ENCODE data around the gene HSD17B2.

Gene HSD17B2

DNA sequence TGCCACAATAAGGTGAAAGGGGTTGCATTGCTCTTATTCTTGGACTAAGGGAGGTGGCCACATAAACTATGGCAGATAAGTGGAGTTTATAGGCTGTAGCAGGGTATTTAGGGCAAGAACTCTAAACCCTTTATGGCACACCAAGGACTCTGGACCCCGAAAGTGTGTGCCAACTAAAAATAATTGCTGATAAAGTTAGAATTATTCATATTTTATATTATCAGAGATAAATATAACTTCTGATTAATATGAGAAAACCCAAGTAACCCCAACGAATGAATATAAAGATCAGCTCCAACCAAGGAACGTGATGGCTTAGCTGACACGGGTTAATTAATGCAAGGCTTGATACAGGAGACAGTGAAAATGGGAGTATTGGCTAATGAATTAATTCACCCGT lies 15.0 kb upstream of the HSD17B2 start:
- no peak for DNase-seq

DNA sequence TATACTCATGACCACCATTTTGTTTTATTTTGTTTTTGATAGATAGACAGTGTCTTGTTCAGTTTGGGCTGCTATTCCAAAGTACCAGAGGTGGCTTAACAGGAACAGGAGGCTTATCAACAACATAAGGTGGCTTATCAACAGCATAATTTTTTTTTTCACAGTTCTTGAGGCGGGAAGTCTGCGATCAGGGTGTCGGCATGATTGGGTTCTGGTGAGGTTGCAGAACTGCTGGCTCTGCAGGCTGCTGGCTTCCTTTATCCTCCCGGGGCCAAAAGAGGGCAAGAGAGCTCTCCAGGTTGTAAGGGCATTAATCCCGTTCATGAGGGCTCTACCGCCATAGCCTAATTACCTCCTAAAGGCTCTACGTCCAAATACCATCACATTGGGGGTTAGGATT lies 11.8 kb upstream of the HSD17B2 start:
- no peak for DNase-seq

DNA sequence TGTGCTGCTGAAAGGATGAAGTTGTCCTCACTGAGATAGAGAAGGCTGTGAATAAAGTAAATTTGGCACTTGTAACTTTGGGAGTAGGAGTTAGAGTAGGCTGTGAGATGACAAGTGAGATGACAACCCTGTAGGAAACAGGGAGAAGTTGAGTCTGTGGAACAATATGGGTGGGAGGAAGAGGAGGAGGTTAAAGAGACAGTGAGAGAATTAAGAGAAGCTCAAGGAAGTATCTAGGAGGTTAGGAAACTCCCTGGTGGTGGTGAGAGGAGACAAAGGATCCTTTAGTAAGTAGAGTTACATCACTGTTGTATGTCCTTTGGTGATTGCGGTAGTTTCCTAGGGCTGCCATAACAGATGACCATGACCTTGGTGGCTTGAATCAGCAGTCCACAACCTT lies 10.7 kb upstream of the HSD17B2 start:
- no peak for DNase-seq

DNA sequence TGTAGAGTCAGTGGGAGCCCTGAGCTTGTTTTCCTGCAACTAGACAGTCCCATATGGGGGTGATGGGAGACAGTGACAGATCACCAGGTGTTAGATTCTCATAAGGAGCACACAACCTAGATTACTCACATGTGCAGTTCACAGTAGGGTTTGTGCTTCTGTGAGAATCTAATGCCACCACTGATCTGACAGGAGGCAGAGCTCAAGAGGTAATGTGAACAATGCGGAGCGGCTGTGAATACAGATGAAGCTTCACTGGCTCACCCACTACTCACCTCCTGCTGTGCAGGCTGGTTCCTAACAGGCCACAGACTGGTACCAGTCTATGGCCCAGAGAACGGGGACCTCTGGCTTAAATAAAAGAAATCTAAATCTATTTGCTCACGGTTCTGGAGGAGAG lies 10.2 kb upstream of the HSD17B2 start:
- DNase-seq, result no peak

DNA sequence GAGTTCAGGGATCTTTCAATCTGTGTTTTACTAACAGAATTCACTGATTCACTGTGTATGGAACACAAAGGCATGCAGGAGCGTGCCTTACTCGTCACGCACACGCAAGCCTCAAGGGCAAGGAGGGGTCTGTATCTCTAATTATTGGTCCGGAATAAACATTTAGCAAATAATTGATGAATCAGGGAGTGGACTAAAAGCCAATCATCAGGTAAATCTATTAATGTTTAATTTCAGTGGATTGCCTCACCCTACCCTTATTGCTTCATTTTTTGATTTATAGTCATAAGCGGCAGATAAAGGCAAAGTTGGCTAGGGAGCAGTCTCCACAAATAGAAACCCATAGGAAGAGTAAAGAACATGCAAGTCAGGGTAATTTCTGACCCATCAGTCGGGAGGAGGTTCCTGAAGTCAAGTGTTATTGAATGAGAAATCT lies 7.4 kb upstream of the HSD17B2 start:
- DNase-seq, result no peak

DNA sequence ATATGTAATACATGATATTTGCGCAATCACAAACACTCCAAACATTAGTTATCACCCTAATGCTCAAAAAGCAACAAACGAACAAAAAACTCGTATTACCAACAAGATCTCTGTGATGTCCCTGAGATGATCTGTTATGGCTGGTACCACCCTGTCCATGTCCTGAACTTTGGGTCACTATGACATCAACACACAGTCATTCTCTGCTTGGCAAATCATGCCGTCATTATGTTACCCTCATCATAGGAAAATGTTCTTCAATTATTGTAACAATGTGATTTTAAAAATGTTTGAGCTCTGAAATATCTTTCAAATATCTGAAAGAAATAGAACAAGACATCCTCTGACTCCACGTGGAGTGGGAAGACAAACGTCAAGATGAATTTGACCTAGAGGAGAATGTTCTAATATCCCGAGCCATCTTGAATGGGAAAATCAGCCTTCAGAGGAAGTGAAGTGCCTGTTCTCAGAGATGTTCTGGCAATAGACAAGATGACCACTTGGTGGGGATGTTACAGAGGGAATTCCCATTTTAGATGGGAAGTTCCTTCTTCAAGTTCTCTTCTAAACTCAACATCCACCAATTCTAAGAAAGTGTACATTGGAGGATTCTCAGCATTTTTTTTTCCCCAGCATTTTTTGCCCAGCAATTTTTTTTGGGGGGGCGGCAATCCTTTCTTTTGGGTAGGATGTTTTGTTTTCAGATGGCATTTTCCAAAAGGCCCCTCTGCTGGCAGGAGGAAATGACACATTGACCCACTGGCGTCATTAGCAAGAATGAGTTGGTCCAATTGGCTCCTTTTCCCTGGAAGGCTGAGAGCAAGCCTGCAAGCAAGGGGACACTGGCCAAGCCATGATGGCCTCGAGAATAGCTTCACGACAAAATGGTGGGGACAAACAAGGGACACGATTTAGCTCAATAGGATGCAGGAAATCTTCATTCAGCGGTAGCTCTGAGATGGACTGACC lies 3.7 kb upstream of the HSD17B2 start:
- no peak for DNase-seq

DNA sequence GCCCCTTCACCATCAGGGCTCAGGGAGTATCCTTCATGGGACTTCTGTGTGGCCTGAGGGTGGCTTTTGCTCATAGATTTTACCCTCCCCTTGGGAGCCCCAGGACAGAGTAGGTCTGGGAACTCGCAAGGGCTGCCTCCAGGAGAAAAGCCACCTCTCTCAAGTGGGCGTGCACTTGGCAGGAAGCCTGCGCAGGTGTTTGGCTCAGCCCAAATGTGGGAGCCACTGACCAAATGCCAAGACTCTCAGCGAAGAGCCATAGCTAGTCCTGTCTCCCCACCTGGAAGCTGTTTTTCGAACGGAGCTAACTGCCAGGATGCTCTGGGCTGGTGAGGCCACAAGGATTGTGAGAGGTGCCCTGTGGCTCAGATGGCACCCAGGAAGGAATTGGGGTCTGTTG lies 2.0 kb upstream of the HSD17B2 start:
- DNase-seq, result no peak

DNA sequence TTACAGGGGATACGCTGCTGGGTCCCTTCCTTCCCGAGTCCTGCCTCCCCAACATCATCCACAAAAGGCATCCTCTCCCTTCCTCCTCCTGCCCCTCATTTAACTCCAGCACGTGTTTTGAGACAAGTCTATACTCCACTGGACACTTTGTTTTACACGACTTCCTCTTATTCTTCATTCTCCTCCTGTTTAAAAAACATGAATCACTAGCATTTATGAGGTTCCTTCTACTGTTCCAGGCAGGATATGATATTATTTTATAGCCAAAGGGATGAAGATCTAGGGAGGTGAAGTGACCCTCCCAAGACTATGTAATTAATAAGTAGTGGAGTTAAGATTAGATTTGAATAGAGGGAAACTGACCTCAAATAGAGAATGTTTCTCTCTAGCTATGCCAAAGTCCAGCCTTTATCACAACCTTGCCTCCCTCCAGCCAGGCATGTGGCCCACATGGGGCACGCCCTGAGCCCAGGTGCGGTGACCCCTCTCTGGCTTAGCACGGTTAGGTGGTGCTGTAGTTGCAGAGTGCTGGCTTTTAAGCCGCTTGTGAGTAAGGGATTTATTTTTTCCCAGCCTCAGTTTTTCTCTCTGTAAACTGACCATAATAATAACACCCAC lies 1.3 kb upstream of the HSD17B2 start:
- no peak for DNase-seq

DNA sequence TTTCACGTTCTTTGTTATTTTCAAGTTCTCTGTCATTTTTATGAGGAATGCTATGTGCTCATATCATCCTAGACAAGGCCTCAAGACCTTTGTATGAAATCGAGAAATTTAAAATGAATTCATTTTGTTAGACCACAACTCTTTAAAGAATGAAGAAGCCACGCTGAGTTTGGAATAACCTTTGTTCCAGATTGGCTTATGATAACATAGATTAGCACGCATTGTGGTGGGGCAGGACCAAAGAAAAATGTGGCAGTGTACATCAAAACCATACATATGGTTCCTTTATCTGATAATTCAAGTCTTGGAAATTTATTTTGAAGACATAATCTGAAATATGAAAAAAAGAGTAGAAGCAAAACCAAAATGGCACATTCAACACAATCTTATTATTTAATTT lies 2.2 kb downstream of the HSD17B2 start:
- DNase-seq, result no peak

DNA sequence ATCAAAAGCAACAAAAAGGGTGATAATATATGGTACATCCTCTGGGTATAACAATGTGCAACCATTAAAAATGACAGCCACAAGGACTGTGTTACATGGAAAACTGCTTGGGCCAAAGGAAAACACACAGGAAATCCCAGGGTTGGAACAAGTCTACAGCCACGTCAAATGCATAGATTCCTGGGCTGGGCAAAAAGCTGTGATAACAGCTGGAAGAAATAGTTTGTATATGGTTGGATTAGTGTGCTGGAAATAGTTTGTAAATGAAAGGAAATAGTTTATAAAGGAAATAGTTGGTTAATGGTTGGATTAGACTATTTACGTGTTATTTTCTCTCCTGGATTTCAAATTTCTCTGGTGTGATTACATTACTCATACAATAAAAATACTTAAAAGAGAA lies 2.6 kb downstream of the HSD17B2 start:
- no peak for DNase-seq

DNA sequence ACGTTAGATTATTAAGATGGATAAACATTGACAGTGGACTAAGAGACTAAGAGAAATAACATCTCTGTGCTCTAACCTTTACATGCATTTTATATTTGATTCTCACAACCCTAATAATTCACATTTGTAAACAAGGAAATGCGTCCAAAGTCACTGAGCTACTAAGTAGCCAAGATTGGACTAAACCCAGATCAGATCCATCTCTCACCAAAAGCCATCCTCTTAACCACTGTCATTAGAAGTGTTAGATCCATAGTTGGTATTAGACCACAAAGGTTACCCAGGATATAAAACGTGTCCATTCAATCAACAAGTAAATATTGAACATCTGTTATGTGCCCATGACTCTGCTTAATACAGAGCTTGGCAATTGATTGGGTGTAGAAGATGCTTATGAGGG lies 5.2 kb downstream of the HSD17B2 start:
- DNase-seq, result no peak

DNA sequence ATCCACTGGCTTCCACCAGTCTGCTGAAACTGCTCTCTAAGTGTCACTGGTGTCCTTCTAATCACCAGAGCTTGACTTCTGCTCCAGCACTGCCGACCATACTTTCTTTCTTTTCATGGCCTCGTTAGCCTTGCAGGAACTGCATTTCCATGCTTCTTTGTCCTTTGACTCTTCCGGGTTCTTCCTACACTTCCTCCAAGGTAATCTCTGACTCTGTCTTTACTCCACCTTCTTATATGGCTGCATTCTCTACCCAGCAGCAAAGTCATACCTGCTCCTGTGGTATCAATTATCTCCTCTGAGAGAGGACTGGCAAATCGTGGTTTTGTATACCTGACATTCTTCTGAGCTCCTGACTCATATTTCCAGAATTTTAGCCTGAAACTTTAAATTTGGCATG lies 6.5 kb downstream of the HSD17B2 start:
- no peak for DNase-seq

DNA sequence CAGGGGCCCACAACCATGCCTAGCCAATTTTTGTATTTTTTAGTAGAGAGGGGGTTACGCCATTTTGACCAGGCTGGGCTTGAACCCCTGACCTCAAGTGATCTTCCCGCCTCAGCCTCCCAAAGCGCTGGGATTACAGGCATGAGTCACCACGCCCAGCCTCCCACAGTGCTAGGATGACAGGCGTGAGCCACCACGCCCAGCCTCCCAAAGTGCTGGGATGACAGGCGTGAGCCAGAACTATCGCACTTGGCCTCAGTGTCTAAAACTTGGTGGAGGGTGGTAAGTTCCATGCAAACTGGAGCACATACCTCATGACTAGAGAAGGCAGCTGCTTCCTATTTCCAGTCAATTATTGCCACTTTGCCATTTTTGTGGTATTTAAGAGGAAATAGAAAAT lies 7.1 kb downstream of the HSD17B2 start:
- DNase-seq, result no peak

DNA sequence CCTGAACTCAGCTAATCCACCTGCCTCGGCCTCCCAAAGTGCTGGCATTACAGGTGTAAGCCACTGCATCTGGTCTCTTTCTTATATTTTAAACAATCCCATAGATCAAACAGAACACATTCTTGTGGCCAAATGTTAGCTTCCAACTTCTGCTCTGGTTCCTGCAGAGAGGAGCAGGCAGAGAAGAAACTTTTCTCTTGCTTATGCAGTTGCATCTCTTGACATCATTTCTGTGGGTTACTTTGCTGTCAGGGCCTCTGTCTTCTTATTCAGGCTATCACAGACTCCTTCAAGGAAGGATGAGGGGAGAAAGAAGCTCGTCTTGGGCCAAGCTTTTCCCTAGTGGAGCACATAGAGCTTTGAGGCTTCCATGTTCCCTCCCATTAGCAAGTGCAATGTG lies 7.8 kb downstream of the HSD17B2 start:
- no peak for DNase-seq

DNA sequence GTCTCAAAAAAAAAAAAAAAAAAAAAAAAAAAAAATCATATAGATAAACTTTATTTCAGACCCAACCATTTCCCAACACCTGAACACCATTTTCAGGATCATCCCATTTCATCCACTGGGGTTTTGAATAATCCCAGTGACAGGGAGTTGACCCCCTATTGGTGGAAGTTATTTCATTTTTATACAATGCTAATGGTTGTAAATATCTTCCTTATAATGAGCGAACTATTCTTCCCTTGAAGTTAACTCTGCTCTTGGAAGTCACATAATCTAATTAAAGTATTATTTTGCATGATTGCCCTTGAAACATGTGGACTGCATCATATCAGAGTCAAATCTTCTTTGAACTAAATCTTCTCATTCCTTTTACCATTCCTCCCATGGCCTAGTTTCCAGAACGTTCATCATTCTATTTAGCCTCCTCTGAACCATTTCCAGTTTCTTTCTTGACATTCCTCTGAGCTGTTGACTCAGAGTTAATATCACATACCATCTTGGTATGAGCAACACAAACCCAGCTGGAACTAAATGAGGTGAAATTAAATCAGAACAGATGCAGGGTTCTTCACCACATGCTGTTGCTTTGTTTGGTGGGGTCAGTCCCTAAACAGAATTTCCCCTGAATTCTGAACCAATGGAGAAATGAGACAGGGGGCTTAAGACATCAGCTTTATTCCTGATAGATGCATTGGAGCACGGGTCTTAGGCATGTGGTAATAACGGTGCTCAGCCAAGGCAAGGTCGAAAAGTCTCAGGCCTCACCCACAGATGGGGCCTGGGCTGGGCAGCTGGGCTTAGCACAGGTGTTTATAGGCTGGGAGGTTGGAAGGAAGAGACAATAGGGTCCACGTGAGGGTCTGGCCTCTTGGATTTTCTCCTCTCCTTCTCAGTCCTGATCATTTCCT lies 8.9 kb downstream of the HSD17B2 start:
- no peak for DNase-seq

DNA sequence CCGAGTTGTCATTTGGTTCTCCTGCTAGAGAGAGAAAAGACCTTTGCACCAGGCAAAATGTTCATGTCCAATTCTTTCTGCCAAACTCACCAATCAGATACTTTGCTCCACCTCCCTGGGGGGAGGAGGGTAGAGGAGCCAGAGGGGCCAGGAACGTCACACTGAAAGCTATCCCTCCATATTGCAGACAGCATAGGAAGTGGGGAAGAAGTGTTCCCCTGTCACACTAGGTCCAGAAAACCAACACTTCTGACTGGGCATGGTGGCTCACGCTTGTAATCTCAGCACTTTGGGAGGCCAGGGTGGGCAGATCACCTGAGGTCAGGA lies 9.5 kb downstream of the HSD17B2 start:
- no peak for DNase-seq

DNA sequence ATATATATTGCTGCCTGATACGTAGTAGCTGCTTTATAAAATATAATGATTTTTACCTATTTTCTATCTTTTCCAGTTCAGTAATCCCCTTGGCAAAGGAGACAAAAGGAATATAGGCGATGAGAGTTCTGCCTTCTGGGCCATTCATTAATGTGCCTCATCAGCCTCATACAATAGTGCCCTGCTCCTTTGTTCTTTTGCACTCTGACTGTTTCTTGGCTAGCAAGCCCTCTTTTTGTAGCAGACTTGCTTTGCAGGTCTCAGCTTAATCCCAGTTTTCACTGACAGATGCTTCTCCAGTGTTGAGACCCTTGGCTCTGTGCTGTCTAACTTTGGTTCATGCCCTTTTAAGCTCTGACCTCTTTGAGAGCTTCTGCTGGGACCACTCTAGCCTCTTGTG lies 10.4 kb downstream of the HSD17B2 start:
- DNase-seq, result no peak

DNA sequence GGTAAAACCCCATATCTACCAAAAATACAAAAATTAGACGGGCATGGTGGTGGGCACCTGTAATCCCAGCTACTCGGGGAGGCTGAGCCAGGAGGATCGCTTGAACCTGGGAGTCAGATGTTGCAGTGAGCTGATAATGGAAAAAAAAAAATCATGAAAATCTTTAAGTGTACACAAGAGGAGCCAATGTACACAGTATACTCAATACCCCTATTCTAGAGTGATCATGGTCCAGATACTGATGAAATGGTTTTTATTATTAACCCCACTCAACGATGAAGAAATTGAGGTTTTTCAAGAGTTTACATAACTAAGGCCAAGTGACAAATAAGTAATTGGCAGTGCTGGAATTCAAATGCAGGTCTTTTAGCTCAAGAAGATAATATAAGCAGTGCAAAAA lies 11.5 kb downstream of the HSD17B2 start:
- DNase-seq, result no peak

DNA sequence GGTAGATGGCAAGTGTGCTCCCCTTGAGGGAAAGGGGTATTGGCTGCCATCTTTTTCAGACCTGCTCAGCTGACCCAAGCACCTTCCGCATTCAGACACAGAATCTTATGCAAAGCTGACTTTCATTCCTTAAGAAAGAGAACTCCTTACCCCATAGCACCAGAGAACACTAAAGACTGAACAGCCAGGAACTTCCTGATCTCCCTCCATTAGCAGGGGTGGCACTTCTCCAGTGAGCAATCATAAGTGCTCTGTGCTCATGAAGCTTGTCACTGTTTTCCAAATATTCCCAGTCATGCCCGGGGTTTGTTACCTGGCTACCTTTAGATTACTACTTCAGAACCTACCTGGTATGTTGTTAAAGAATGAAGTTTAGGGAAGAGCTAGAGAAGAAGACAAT lies 11.9 kb downstream of the HSD17B2 start:
- DNase-seq, result no peak

DNA sequence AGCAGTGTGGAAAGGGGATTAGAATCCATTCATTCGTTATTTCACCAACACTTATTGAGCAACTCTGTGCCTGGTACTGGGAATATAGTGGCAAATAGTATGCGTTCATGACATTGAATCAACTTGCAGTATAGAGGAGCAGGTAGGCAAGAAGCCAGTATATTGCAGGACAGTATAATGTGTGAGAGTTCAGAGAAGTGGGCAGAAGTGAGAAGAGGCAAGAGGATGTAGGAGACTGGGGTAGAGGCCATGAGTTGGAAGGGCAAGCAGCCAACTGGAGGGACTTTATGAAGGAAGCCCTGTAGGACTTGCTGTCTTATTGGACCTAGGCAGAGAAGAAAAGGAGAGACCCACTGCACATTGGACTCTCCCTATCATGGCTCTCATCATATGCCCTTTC lies 12.3 kb downstream of the HSD17B2 start:
- DNase-seq, result no peak

DNA sequence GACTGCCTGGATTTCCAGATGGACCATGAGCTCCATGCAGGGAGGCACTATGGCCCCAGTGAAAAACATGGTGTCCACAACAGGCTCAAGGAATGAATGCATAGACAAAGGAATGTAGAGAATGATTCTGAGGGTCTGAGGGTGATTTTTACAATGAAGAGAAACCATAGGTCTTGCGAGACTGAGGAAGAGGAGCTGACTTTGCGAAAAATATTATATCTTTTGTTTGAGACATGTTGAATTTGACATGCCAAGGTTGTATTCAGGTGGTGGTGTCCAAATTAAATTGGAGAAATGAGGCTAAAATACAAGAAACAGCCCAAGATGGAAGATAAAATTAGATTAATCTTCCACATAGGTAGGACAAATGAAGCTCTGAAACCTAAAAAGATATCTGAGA lies 12.7 kb downstream of the HSD17B2 start:
- no peak for DNase-seq

DNA sequence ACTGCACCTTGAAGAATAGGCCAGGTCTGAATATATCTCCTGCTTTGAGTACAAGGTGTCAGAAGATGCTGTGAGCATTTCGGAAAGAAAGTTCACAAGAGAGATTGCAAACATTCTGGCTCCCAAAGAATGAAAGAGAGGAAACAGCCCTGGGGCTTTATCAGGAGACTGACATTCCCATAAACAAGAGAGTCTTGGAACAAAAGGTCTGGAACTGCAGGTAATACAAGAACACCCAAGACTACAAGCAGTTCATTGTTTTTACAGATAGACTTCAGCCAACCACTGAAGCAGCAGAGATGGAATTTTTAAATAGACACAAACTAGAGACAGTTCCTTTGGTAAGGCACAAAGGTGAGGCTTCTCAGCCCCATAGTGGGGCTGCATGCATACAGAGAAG lies 14.4 kb downstream of the HSD17B2 start:
- no peak for DNase-seq

DNA sequence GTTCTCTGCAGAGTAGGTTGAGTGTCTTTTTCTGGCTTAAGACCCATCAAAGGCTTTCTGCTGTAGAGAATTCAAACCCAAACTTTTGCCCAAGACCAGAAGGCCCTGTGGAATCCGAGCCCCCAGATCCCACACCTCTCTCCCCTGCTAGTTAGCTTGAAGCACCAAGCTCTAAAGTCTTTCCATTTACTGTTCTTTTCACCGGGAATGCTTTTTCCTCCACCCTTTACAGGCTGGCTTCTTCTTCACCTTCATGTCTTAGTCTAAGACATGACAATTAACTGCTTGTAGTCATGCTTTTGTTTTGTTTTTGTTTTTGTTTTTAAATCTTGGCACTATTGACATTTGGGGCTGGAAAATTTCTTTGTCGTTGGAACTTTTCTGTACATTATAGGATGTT lies 15.5 kb downstream of the HSD17B2 start:
- no peak for DNase-seq

DNA sequence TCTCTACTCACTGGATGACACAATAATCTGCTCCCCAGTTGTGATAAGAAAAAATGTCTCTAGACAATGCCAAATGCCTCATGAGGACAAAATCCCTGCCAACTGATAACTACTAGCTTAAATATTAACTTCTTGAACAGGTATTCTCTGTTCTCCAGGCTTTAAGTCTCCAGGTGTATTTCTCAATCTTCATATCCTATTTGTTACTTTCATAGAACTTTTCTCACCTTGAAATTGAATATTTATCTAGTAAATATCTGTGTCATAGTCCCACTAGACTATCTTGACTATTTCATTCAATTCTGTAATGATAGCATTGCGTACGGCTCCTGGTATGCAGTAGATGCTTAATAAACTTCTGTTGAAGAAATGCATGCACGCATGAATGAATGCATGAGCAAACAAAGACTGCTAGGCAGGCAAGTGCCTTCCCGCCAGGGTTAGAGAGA lies 15.9 kb downstream of the HSD17B2 start:
- no peak for DNase-seq

Data from stimulated activated CD4-positive, alpha-beta T cell treated with anti-CD3 and anti-CD28 coated beads, Interleukin-1b, Interleukin-23, amount 100 ng/mL, for 48 hours (primary cell).